ENCODE results near the gene GALK1. TPM values are rescaled to one million over a fixed set of nuclear protein-coding genes. Genes with fewer than 3 reads are reported as not detected.

Gene GALK1
- total and polyA plus RNA-seq, 2 of the 13 experiments (the other 11 are each of a cell fraction or from before 2014, with no cell fraction given): 59.9 to 93.6 TPM

- TF ChIP-seq TFAP4 (IDR thresholded peaks at IDR 0.05; ENCODE audit: borderline replicate concordance, low read depth) (no peak), ZFP36L2 (CRISPR knock-in tag; IDR thresholded peaks at IDR 0.05) (no peak), ZEB1 (IDR thresholded peaks at IDR 0.05; ENCODE audit: insufficient replicate concordance, low read depth) (no peak), RXRA (CRISPR knock-in tag; IDR thresholded peaks at IDR 0.05) (peak; percentile 6; the same call in 1 of the 2 replicates)
- TF ChIP-seq, protein P1, sequence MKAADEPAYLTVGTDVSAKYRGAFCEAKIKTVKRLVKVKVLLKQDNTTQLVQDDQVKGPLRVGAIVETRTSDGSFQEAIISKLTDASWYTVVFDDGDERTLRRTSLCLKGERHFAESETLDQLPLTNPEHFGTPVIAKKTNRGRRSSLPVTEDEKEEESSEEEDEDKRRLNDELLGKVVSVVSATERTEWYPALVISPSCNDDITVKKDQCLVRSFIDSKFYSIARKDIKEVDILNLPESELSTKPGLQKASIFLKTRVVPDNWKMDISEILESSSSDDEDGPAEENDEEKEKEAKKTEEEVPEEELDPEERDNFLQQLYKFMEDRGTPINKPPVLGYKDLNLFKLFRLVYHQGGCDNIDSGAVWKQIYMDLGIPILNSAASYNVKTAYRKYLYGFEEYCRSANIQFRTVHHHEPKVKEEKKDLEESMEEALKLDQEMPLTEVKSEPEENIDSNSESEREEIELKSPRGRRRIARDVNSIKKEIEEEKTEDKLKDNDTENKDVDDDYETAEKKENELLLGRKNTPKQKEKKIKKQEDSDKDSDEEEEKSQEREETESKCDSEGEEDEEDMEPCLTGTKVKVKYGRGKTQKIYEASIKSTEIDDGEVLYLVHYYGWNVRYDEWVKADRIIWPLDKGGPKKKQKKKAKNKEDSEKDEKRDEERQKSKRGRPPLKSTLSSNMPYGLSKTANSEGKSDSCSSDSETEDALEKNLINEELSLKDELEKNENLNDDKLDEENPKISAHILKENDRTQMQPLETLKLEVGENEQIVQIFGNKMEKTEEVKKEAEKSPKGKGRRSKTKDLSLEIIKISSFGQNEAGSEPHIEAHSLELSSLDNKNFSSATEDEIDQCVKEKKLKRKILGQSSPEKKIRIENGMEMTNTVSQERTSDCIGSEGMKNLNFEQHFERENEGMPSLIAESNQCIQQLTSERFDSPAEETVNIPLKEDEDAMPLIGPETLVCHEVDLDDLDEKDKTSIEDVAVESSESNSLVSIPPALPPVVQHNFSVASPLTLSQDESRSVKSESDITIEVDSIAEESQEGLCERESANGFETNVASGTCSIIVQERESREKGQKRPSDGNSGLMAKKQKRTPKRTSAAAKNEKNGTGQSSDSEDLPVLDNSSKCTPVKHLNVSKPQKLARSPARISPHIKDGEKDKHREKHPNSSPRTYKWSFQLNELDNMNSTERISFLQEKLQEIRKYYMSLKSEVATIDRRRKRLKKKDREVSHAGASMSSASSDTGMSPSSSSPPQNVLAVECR (CRISPR knock-in tag; IDR thresholded peaks at IDR 0.05; ENCODE audit: borderline replicate concordance): peak; percentile 15; the same call in 1 of the 2 replicates
- TF ChIP-seq, protein P2, sequence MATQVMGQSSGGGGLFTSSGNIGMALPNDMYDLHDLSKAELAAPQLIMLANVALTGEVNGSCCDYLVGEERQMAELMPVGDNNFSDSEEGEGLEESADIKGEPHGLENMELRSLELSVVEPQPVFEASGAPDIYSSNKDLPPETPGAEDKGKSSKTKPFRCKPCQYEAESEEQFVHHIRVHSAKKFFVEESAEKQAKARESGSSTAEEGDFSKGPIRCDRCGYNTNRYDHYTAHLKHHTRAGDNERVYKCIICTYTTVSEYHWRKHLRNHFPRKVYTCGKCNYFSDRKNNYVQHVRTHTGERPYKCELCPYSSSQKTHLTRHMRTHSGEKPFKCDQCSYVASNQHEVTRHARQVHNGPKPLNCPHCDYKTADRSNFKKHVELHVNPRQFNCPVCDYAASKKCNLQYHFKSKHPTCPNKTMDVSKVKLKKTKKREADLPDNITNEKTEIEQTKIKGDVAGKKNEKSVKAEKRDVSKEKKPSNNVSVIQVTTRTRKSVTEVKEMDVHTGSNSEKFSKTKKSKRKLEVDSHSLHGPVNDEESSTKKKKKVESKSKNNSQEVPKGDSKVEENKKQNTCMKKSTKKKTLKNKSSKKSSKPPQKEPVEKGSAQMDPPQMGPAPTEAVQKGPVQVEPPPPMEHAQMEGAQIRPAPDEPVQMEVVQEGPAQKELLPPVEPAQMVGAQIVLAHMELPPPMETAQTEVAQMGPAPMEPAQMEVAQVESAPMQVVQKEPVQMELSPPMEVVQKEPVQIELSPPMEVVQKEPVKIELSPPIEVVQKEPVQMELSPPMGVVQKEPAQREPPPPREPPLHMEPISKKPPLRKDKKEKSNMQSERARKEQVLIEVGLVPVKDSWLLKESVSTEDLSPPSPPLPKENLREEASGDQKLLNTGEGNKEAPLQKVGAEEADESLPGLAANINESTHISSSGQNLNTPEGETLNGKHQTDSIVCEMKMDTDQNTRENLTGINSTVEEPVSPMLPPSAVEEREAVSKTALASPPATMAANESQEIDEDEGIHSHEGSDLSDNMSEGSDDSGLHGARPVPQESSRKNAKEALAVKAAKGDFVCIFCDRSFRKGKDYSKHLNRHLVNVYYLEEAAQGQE (IDR thresholded peaks at IDR 0.05; ENCODE audit: borderline replicate concordance in 1 of 2, low read depth in 1 of 2, low read length in 2 of 2): no peak
Observed at GRCh38 chr17:75758131-75758905, 6.7 kb downstream of the GALK1 start (continued).

Data from HepG2 (cell line).